Neutrophil (primary cell): ENCODE results near the gene GGTLC1.

Source experiments
- H3K27ac ChIP-seq: fragments of 200-600 bp; sonication (generic); 2 replicates; pipeline ENCODE4 v1.5.1; 2016; ENCODE audit warnings: mild to moderate bottlenecking, moderate library complexity
- H3K27me3 ChIP-seq: fragments of 200-600 bp; sonication (generic); 2 replicates; pipeline ENCODE4 v1.6.0; 2016; ENCODE audit warnings: mild to moderate bottlenecking
- H3K36me3 ChIP-seq: fragments of 200-600 bp; sonication (generic); 2 replicates; pipeline ENCODE4 v1.5.1; 2017
- H3K4me1 ChIP-seq, 2 experiments: fragments of 200-600 bp in 1 of 2; sonication (generic) in 1 of 2; 1 replicate in 1 of 2; 2 replicates in 1 of 2; pipeline versions ENCODE4 v1.5.1 to v1.6.1; 2013 to 2016; ENCODE audit warnings: low read depth in 1 of 2, low read length in 1 of 2, mild to moderate bottlenecking in 1 of 2, moderate library complexity in 1 of 2; ENCODE audit not compliant: control insufficient read depth in 1 of 2, insufficient read depth in 1 of 2
- H3K4me3 ChIP-seq, 2 experiments: fragments of 200-600 bp in 1 of 2; sonication (generic) in 1 of 2; 1 replicate in 1 of 2; 2 replicates in 1 of 2; pipeline ENCODE4 v1.5.1; 2013 to 2016; ENCODE audit warnings: low read depth in 1 of 2, low read length in 1 of 2, mild to moderate bottlenecking in 1 of 2, moderate library complexity in 1 of 2
- H3K9me3 ChIP-seq: fragments of 200-600 bp; sonication (generic); 2 replicates; pipeline ENCODE4 v1.5.1; 2016
- TF ChIP-seq, protein P1 (sequence below): fragments of 200-600 bp; sonication (generic); IDR thresholded peaks from 2 replicates; pipeline ENCODE4 v1.5.1; 2016; ENCODE audit warnings: antibody characterized with exemption

GGTLC1 gene

DNA sequence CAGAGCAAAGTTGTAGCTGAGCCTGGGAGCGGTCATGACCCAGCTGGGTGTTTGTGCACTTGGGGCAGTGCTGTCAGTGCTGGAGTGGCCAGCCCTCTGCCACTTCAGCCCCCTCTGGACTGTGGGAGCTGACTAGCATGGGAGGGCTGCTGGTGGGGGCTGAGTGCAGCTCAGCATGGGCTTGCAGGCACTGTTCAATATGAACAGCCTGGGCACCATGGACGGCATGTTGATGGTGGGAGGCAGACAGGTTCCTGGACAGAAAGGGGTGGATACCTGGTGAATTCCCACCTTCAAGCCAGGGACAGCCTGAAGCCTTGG is 50.5 kb downstream of the GGTLC1 start:
- Histone ChIP-seq H3K4me3 (no peak overlapping the region), H3K9me3 (no peaks in the 10 kb centered on the region), H3K4me1 (no peaks in the 10 kb centered on the region), H3K36me3 (no peaks in the 10 kb centered on the region), H3K27ac (no peak overlapping the region), H3K27me3 (no peaks in the 10 kb centered on the region)
- TF ChIP-seq, protein P1, sequence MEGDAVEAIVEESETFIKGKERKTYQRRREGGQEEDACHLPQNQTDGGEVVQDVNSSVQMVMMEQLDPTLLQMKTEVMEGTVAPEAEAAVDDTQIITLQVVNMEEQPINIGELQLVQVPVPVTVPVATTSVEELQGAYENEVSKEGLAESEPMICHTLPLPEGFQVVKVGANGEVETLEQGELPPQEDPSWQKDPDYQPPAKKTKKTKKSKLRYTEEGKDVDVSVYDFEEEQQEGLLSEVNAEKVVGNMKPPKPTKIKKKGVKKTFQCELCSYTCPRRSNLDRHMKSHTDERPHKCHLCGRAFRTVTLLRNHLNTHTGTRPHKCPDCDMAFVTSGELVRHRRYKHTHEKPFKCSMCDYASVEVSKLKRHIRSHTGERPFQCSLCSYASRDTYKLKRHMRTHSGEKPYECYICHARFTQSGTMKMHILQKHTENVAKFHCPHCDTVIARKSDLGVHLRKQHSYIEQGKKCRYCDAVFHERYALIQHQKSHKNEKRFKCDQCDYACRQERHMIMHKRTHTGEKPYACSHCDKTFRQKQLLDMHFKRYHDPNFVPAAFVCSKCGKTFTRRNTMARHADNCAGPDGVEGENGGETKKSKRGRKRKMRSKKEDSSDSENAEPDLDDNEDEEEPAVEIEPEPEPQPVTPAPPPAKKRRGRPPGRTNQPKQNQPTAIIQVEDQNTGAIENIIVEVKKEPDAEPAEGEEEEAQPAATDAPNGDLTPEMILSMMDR, result no peak

DNA sequence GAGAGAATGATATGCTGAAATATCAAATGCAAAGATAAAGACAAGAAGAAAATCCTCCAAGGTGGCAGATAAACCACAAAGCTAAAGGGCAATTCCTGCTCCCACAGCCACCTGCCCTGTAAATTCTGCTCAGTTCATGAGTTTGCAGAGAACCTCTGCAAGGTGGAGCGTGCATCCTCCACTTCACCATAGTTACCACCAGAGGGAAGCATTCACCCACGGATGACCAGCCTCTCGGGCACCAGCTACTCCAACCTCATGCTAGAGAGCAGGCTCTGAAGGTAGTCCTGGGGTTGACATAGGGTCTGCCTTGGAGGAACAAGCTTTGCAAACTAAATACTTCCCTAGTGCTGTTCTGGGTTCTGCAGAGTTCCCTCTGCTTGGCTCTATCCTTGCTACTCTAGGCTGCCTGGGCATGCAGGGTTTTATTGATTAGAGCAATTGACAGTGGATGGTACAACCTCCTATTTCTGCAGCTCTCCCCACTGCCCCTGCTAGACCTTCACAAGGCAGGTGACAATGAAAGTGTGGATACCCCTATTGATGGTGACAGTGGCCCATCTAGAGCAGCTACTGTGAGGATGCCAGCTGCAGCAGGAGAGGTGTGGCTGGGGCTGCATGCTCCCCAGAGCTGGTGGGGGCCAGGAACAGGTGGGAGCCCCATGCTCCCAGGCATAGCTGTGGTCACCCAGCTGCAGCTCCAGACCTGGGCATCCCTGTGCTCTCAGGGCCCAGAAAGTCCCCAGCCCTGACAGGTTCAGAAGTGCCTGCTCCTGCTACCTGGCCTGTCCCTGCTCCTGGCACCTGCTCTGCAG is 51.1 kb downstream of the GGTLC1 start:
- Histone ChIP-seq H3K9me3 (no peaks in the 10 kb centered on the region), H3K36me3 (no peaks in the 10 kb centered on the region), H3K27ac (no peak overlapping the region), H3K27me3 (no peaks in the 10 kb centered on the region), H3K4me3 (no peak overlapping the region), H3K4me1 (no peaks in the 10 kb centered on the region)
- TF ChIP-seq, protein P1, result no peak
